GM19239 (cell line): Measurements from ENCODE around the gene UROD.

ENCODE experiments used
- DNase-seq: peaks from one replicate; pipeline ENCODE4 v3.0.0; 2011; ENCODE audit warnings: low spot score; ENCODE audit not compliant: insufficient read length
- FAIRE-seq: peaks from 2 replicates; lab custom pipeline; 2011; peaks lifted over from hg19 to GRCh38; lab: Jason Lieb, UNC

Gene UROD

GRCh38 chr1:45007311-45007710, 4.7 kb upstream of the UROD start:
- no peak for FAIRE-seq
- no peak for DNase-seq

GRCh38 chr1:45008076-45008475, 4.0 kb upstream of the UROD start:
- no peak for FAIRE-seq
- DNase-seq = no peak

GRCh38 chr1:45008516-45008915, 3.5 kb upstream of the UROD start:
- no peak for DNase-seq
- no peak for FAIRE-seq

- no peak for FAIRE-seq
- no peak for DNase-seq
Observed at GRCh38 chr1:45009296-45009865, 2.7 kb upstream of the UROD start.

GRCh38 chr1:45009956-45010854, 1.8 kb upstream of the UROD start:
- FAIRE-seq (no peak), DNase-seq (no peak)

- peak; percentile 78 for DNase-seq
- peak; percentile 91 for FAIRE-seq
Observed at GRCh38 chr1:45010855-45011811, 921 bp upstream of the UROD start, which contains the start of gene HECTD3. TSS of gene HECTD3 (minus strand) at chr1:45011324. CDS start at chr1:45011257, 67 bp downstream.

- DNase-seq = no peak
Observed at GRCh38 chr1:45012639-45013278, 705 bp downstream of the UROD start.

GRCh38 chr1:45013551-45014209, 1.6 kb downstream of the UROD start:
- DNase-seq (no peak), FAIRE-seq (no peak)

More at GRCh38 chr1:45012639-45013278, 705 bp downstream of the UROD start:
- peak; percentile 8 for FAIRE-seq

GRCh38 chr1:45014321-45015028, 2.4 kb downstream of the UROD start:
- peak; percentile 75 for FAIRE-seq
- DNase-seq = peak; percentile 54

GRCh38 chr1:45015683-45016082, 3.6 kb downstream of the UROD start:
- DNase-seq (no peak), FAIRE-seq (no peak)

- no peak for DNase-seq
- no peak for FAIRE-seq
Observed at GRCh38 chr1:45016090-45016697, 4.1 kb downstream of the UROD start.

GRCh38 chr1:45016767-45017166, 4.7 kb downstream of the UROD start:
- no peak for FAIRE-seq
- no peak for DNase-seq

GRCh38 chr1:45018599-45019230, 6.7 kb downstream of the UROD start:
- DNase-seq (no peak), FAIRE-seq (peak; percentile 75)

- no peak for FAIRE-seq
- no peak for DNase-seq
Observed at GRCh38 chr1:45023663-45024062, 11.6 kb downstream of the UROD start.

- FAIRE-seq = no peak
- no peak for DNase-seq
Observed at GRCh38 chr1:45026446-45026845, 14.4 kb downstream of the UROD start.

GRCh38 chr1:45032837-45033236, 20.8 kb downstream of the UROD start:
- FAIRE-seq (no peak), DNase-seq (no peak)

- FAIRE-seq = peak; percentile 14
- DNase-seq = peak; percentile 42
Observed at GRCh38 chr1:45033356-45033755, 21.3 kb downstream of the UROD start.
